Measurements from ENCODE around the gene FGF6. TPM values are rescaled to one million over a fixed set of nuclear protein-coding genes. Genes with fewer than 3 reads are reported as not detected.
"Not testable (repeated sequence)": the region's sequence is repeated elsewhere in the genome, so short reads cannot be mapped to it uniquely, and the experiment has no call there.

Gene FGF6, protein sequence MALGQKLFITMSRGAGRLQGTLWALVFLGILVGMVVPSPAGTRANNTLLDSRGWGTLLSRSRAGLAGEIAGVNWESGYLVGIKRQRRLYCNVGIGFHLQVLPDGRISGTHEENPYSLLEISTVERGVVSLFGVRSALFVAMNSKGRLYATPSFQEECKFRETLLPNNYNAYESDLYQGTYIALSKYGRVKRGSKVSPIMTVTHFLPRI
- total RNA-seq, result not detected

DNA sequence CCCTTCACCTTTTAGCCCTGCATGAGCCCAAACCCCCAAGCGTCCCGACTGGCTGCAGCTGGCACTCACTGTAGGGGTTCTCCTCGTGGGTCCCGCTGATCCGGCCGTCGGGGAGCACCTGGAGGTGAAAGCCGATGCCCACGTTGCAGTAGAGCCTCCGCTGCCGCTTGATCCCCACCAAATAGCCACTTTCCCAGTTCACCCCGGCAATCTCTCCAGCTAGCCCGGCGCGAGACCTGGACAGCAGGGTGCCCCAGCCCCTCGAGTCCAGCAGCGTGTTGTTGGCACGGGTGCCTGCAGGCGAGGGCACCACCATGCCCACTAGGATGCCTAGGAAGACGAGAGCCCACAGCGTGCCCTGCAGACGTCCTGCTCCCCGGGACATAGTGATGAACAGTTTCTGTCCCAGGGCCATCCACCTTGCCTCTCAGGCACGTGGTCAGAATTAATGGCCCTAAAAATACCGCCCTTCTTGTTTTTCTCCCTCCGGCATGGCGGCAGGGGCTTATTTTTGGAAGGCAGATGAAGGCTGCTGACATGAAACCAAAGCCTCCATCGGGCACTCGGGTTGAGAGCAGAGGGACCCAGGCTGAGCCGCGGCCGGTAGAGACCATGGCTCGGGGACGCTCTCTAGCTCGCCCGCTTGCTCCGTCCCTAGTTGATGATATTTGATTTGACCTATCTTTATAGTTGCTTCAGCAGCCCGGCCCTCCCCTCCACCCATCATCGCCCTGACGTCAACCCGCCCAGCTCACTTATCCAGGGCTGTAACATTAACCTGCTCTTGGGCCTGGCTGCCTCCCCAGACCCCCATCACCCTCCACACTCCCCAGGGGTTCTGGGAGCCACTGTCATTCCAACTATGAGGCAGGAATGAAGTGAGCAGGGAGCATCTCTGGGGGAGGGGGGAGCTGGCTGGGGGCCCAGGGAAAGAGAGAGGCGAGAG lies at the start of gene FGF6:
Gene FGF6, minus strand, starts transcription at position 660 of the 946 bp plus-strand sequence. Its CDS starts 245 bp downstream, at position 415.
- CTCF ChIA-PET, result no interaction called here

DNA sequence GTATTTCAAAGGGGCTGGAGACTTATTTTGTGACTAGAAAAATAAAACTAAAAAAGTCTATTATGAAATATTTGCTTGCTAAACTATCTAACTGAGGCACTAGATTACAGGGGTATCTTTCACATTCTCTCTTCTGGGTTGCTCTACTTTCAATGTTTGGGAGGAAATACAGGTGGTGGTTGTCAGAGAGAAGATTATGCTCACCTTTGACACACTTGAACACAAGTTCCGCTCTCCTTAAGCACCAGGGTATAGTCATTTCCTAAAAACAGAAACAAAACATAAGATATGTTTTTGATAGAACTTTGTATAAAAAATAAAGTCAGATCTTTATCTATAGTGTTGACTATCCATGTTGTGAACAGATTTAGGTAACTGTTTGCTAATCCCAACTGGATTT lies 45.4 kb upstream of the FGF6 start:
- ChIA-PET CTCF (no interaction called here), POLR2A (no interaction called here)

More for the DNA sequence above, at the start of gene FGF6:
- POLR2A ChIA-PET, result no interaction called here

DNA sequence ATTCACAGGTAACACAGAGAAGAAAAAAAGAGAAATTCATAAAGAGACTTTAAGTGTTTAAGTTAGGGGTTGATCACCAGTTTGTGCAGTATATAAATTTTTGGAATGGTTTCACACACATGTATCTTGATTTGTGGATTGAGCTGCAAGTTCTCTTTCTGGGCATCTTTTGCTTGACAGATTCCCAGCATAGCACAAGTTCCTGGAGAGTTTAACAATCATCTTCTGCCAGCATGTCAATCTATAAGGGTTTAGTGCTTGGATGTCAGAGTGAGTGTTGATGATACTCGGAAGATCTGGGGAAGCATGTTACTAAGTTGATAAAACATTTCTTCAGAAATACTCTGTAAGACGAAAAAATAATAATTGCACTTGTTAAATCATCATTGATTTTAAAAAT lies 43.9 kb upstream of the FGF6 start:
- ChIA-PET CTCF (no interaction called here), POLR2A (no interaction called here)

DNA sequence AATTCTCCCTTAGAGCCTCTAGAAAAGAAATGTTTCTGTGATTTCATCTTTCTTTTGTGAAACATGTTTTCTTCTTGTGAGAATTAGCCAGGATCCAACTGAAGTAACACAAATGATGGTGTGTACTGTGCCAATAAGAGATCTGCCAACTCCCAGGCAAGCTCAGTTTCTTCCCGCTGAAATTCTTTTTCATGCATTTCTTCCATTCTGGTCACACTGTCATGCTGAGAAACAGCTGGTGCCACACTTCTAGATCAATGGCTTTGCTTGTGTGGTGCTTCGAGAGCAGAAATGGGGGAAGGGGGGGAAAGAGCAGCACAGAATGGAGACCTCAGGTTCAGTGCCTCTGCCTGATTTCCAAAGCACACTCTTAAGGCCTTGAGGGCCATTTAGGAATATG lies 41.4 kb upstream of the FGF6 start:
- CTCF ChIA-PET, result no interaction called here
- POLR2A ChIA-PET, result interaction anchor here (0.6 kb wide), 1 partner anchor 21 kb away, joined by 3 read pairs; no protein-coding TSS in a partner anchor

DNA sequence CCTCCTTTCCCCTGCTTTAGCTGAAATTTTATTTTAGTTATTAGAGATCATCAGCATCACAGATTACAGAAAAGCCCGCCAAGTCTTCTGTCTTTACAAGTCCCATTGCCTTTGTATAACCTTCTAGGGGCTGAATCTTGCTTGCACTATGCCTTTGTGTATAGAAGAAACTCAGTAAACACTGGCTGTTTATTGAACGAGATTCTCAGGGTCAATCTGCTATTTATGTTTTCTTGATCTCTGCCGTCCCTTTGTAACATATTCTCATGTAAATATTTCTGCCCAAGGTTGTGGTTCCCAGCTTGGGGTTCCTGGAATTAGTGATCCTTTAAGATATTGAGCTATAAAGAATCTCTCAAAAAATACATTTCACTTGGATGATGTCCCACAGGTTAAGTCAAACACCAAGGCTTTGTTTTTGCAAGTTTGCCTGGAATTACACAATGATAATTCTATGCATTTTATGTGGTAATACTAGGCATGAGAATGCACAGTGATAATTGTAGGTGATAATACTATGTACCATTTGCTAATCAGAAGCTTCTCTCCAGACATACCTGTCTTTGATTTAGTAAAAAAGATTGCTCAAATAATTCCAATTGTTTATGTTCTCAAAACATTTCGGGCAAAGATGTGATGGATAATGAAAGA lies 40.6 kb upstream of the FGF6 start:
- POLR2A ChIA-PET, result no interaction called here

DNA sequence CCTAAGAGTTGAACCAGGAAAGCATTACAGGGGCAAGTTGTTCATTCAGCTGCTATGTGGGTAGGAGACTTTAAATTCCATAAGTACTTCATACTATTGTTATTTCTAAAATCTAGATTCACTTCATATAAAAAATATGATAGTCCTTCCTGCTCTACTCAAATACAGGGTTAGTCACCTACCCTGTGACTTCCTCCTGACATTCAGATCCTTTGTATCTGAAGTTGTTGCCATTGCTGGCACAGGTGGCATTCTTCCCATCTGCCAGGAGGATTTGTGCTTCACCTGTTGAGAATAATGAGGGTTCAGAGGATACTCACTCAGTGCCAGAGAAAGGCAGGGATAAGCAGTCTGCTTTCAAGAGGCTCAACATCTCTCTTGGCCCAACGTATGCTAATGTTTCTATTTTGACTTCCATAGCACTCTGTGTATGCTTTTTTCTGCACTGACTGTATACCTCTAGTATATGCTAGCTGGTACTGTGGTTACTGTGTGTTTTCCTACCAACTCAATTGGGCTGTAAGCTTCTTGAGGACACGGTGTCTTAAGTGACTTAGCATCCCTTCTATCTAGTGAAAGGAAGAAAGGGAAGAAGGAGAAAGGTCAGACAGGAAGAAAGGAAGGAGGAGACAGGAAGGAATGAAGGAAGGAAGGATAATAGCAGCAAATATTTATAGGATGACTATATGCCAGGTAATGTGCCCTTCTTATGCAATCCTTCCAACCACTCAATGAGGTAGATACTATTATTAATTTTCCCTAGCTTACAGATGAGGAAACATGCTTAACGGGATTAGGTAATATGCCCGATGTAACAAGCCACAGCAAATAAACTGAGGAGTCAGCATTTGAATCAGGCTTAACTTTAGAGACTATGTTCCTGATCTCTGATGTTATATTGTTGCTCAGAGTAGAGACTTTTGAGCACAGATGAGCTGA lies 38.5 kb upstream of the FGF6 start:
- POLR2A ChIA-PET, result no interaction called here
- CTCF ChIA-PET, result no interaction called here

More for the DNA sequence above, 40.6 kb upstream of the FGF6 start:
- CTCF ChIA-PET, result no interaction called here

DNA sequence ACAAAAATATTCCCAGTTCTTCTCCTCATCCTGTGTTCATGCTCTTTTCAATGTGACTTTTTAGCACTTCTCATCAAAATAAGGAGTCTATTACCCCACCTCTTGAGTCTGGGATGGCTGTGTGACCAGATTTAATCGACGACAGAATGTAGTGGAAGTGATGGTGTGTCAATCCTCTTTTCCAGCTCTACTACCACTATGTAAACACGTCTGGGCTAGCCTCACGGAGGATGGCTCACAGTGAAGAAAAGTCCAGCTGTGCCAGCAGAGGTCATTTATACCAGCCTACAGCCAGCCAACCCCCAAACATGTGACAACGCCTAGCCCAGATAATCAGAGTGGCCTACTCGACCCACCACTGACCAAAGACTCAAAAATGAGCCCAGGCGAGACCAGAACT lies 37.3 kb upstream of the FGF6 start:
- ChIA-PET CTCF (no interaction called here), POLR2A (no interaction called here)

DNA sequence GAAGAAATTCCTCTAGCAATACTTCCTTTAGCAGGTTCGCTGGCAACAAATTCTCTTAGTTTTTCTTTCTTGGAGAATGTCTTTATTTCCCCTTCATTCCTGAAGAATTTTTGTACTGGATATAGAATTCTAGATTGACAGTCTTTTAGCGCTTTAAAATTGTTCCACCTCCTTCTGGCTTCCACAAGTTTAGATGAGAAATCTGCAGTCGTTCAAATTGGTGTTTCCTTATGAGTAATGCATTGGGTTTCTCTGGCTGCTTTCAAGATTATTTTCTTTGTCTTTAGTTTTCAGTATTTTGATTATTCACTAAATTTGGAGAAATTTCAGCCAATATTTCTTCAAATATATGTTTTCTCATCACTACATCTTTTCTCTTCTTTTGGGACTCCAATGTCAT lies 33.3 kb upstream of the FGF6 start:
- POLR2A ChIA-PET, result no interaction called here
- CTCF ChIA-PET, result no interaction called here

DNA sequence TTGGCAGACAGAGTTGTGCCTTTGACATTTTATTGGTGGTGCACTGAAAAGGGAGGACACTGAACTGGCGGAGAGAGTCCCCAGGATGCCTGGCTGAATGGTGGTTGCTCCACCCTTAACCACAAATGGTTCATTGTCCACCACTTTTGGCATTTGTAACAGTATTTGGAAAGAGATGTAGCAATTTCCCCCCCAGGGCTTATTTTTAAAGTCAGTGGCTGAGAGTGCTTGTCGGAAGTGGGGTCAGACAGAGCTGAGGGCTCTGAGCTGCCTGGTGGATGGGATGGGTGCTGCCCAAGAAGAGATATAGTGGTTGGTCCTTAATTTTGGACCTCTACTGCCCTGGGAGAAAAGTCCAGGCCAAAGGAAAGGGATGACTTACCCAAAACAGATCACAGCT lies 31.5 kb upstream of the FGF6 start:
- ChIA-PET POLR2A (no interaction called here), CTCF (no interaction called here)

DNA sequence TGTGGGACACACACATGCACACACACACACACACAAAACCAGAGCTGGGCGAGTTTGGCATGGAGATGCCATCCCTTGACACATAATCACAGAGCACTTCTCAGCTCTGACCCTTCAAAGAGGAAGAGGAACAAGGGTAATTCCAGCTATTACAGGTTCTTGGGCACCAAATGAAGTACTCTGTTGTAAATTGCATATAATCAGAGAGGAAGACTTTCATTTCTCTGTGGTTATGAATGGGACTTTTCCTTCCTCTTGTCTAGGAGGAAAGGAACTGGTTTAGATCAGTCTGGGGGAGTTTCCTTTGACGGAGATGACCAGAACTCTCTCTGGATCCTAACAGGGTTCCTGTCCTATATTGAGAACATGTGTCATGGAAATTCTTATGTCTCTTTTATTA lies 26.4 kb upstream of the FGF6 start:
- CTCF ChIA-PET, result no interaction called here
- POLR2A ChIA-PET, result no interaction called here

DNA sequence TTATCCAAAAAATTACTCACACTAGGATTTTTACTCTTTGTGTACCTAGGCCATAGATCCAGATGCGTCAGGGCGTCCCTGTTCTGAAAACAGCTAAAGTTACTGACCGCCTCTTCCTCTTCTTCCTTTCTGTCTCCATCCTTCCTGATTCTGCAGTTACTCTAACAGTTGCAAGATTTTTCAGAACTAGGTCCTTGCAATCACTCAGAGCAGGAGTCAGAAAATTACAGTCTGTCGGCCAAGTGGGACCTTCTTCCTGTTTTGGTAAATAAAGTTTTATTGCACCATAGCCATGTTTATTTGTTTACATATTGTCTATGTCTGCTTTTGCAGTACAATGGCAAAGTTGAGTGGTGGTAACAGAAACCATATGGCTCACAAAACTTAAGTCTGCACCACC lies 25.6 kb upstream of the FGF6 start:
- ChIA-PET POLR2A (no interaction called here), CTCF (no interaction called here)

DNA sequence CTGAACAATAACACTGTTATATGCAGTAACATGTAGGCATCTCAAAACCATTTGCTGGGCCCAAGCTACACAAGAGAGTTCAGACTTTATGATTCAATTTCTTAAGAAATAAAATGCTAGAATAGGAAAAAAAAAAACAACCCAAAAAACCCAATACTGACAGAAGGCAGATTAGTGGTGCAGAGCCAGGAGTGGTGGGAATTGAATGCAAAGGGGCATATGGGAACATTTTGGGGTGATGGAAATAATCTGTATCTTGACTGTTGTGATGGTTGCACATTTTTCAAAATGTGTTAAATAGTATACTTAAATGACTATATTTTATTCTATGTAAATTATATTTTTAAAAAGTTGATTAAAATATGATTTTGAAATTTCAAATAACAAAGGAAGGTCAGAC lies 23.4 kb upstream of the FGF6 start:
- POLR2A ChIA-PET, result no interaction called here
- CTCF ChIA-PET, result no interaction called here

DNA sequence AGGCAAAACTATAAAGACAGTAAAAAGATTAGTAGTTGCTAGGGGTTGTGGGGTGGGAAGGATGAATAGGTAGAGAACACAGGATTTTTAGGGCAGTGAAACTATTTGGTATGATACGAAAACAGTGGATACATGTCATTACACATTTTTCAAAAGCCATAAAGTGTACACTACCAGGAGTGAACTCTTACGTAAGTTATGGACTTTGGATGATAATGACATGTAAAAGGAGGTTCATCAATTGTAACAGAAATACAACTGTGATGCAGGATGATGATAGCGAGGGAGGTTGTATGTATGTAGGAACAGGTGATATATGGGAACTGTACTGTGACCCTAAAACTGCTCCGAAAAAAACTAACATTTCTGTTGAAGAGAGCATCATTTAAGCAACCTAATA lies 15.1 kb upstream of the FGF6 start:
- ChIA-PET POLR2A (interaction anchor here (0.7 kb wide), 1 partner anchor 1634 kb away, joined by 7 read pairs; no protein-coding TSS in a partner anchor), CTCF (no interaction called here)

DNA sequence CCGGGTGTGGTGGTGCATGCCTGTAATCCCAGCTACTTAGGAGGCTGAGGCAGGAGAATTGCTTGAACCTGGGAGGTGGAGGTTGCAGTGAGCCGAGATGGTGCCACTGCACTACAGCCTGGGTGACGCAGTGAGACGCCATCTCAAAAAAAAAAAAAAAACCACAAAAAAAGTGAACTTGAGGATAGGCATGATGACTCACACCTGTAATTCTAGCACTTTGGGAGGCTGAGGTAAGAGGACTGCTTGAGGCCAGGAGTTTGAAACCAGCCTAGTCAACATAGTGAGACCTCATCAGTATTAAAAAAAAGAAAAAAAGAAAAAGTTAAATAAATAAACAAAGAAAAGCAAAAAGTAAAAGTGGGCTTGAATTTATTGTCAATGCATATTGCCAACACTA lies 10.2 kb upstream of the FGF6 start:
- CTCF ChIA-PET, POLR2A ChIA-PET: not testable (repeated sequence)

DNA sequence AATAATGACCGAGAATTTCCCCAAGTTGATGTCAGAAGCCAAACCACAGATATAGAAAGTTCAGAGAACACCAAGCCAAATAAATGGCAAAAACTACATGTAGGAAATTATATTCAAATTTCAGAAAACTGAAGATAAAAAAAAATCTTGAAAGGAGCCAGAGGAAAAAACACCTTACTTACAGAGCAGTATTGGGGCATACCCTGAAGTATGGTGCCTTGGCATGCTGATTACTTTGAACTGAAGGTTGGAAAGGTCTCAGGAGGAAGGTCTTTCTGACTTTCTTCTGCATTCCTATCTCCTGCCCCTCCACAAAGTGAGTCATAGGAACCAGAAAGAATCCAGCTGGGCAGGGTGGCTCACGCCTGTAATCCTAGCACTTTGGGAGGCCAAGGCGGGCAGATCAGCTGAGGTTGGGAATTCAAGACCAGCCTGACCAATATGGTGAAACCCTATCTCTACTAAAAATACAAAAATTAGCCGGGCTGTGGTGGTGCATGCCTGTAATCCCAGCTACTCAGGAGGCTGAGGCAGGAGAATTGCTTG lies 8.8 kb upstream of the FGF6 start:
- ChIA-PET POLR2A (no interaction called here), CTCF (no interaction called here)

DNA sequence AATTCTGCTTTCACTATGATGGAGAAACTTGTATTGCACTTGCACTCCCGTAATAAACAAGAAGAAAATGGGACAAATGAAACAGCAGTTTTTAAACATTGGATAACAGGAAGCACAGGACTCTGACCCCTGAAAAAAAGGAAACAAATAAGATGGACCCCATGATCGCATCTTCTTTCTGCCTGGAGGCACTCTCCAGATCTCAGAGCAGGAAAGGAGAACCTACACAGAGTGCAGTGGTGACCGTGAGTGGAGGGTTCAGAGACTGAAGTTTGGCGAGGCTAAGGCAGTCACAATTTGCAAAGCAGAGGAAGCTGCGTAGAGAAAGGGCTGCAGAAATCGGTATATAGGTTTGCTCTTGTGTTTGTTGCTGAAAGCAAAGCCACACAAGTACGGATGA lies 6.1 kb upstream of the FGF6 start:
- ChIA-PET POLR2A (no interaction called here), CTCF (no interaction called here)

DNA sequence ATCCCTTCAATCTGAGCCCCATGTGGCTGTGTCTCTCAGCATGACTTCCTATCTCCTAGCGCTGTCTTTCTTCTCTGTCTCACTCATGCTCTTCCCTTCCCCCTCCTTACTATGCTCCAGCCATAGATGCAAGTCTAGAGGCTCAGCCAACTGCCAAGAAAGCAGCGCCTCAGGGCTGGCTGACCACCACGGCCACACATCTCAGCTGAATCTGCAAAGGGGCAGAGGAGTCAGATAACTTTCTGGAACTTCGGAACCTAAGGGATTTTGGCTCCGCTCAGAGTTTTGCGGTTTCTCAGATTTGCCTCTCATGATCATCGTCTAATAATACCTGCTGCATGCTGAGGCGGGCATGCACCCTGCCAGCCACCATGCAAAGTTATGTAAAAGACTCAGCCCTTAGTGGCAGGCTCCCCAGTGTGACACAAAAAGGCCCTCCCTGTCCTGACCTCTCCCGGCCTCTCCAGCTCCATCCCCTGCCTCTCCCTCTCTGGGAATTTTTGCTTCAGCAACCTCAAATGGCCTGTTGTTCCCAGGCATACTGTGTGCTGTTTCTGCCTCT lies 5.0 kb upstream of the FGF6 start:
- ChIA-PET CTCF (no interaction called here), POLR2A (no interaction called here)

DNA sequence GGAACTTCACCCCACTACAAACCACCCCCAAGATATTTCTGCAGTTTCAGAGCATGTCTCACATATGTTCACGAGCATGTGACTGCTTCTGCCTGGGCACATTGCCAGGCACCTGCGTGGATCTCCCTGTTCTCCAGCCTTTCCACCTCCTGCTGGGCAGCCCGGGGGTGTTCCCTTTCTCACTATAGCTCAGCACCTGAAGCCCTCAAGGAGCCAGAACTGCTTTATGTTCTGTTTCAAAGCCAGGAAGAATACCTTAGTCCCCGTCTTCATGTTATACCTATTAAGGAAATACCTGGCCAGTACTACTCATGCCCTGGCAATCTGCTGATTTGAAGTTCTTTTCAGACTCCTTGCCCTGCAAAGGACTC lies 4.2 kb upstream of the FGF6 start:
- POLR2A ChIA-PET, result no interaction called here
- CTCF ChIA-PET, result no interaction called here

DNA sequence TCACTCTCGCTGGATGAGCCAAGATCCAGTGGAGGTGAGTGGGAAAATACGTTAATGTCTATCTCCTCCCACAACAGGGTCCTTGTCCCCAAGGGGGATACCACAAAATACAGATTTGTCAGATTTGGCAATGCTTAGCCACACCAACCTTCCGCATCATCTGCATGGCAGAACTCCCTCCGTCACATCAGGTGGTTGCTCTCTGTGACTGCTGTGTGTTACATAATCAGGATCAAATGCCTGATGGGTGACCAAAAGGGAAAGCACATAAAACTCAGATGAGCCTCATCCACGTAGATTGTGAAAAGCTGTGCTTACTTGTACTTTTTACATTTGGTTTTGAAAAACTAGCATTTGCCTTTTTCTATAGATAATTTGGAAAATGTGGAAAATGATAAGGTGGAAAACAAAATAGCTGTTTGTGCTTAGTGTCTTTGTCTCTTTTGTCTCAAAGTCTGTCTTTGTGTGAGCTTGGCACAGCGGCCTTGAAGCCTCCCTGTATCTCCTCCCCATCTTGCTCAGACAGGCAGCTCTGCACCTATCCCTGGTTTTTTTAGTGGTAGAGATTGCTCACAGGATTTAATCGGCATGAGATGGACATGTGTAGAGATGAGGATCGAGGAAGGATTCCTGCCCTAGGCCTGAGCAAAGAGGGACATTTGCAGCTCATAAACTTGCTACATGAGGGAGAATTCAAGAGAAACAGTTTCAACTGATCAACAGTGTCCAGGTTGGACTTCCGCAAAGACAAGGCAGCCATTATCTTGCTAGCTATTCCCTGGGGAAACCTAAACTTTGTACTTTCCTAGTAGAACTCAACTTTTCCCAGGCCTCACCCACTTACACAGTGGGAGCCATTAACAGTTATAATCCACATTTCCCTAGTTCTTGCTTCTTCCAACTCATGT lies 3.6 kb upstream of the FGF6 start:
- CTCF ChIA-PET, result no interaction called here
- POLR2A ChIA-PET, result no interaction called here

All from activated CD8-positive, alpha-beta memory T cell treated with anti-CD3 and anti-CD28 coated beads for 36 hours (primary cell).